ENCODE results near the gene ATP6V0C.
A peak's percentile ranks its signal among the peaks of the same experiment; 100 is the strongest.
"Not testable (repeated sequence)": the region's sequence is repeated elsewhere in the genome, so short reads cannot be mapped to it uniquely, and the experiment has no call there.

The ATP6V0C gene

GRCh38 chr16:2529961-2530628, 16.3 kb downstream of the ATP6V0C start:
- no peak for DNase-seq

- no peak for DNase-seq
These were observed 17.0 kb downstream of the ATP6V0C start for GRCh38 chr16:2530629-2531318.

GRCh38 chr16:2531371-2531695, 17.6 kb downstream of the ATP6V0C start, which contains the start of gene CEMP1:
Gene CEMP1 (minus strand): TSS chr16:2531408. CDS start chr16:2531073, 335 bp downstream.
- DNase-seq: no peak

GRCh38 chr16:2531696-2532493, 18.1 kb downstream of the ATP6V0C start:
- peak; percentile 96 for DNase-seq

- DNase-seq: peak; percentile 44
These were observed 18.9 kb downstream of the ATP6V0C start for GRCh38 chr16:2532494-2533141.

- DNase-seq: not testable (repeated sequence)
These were observed 19.5 kb downstream of the ATP6V0C start for GRCh38 chr16:2533142-2533755.

GRCh38 chr16:2533912-2534311, 20.2 kb downstream of the ATP6V0C start:
- no peak for DNase-seq

GRCh38 chr16:2534335-2534734, 20.6 kb downstream of the ATP6V0C start:
- DNase-seq: not testable (repeated sequence)

- DNase-seq: no peak
These were observed 21.9 kb downstream of the ATP6V0C start for GRCh38 chr16:2535625-2536013.

- DNase-seq: peak; percentile 91
These were observed 24.0 kb downstream of the ATP6V0C start, which contains the start of gene PDPK1 for GRCh38 chr16:2537451-2538379. Gene PDPK1 (plus strand): TSS chr16:2538021. CDS start chr16:2538113, 92 bp downstream.

GRCh38 chr16:2539192-2539844, 25.6 kb downstream of the ATP6V0C start:
- DNase-seq: not testable (repeated sequence)

- not testable (repeated sequence) for DNase-seq
These were observed 26.2 kb downstream of the ATP6V0C start for GRCh38 chr16:2539845-2540458.

GRCh38 chr16:2540912-2541311, 27.2 kb downstream of the ATP6V0C start:
- DNase-seq: not testable (repeated sequence)

- not testable (repeated sequence) for DNase-seq
These were observed 27.7 kb downstream of the ATP6V0C start for GRCh38 chr16:2541409-2541808.

- not testable (repeated sequence) for DNase-seq
These were observed 30.0 kb downstream of the ATP6V0C start for GRCh38 chr16:2543771-2544170.

- DNase-seq: not testable (repeated sequence)
These were observed 36.6 kb downstream of the ATP6V0C start for GRCh38 chr16:2550283-2550878.

- peak; percentile 1 for DNase-seq
These were observed 37.7 kb downstream of the ATP6V0C start for GRCh38 chr16:2551420-2551889.

- DNase-seq: not testable (repeated sequence)
These were observed 41.1 kb downstream of the ATP6V0C start for GRCh38 chr16:2554709-2555425.

GRCh38 chr16:2557150-2557549, 43.4 kb downstream of the ATP6V0C start:
- not testable (repeated sequence) for DNase-seq

Data from NCI-H226 (cell line).